ENCODE data around the gene GUCA2A.

The GUCA2A gene

GRCh38 chr1:42177541-42177981 lies 13.0 kb upstream of the GUCA2A start:
- TF ChIP-seq CTCF (IDR thresholded peaks at IDR 0.05; ENCODE audit: poor library complexity, severe bottlenecking): no peak
- Histone ChIP-seq H3K4me3 (ENCODE audit: severe bottlenecking) (no peak overlapping the region), H3K9me3 (ENCODE audit: severe bottlenecking) (no peaks in the 10 kb centered on the region), H3K27me3 (ENCODE audit: insufficient read depth, poor library complexity, severe bottlenecking) (no peaks in the 10 kb centered on the region), H3K27ac (ENCODE audit: poor library complexity, severe bottlenecking) (peak overlapping the region; percentile 27), H3K36me3 (ENCODE audit: low read depth) (peaks cover 14% of the 10 kb centered on the region; the same call in 1 of the 2 replicates), H3K4me1 (ENCODE audit: insufficient read depth, poor library complexity, severe bottlenecking) (peaks cover 29% of the 10 kb centered on the region)
- no peak for ATAC-seq (ENCODE audit: low read depth)
- DNase-seq (ENCODE audit: low spot score): no peak

GRCh38 chr1:42176902-42177519 lies 12.5 kb upstream of the GUCA2A start:
- Histone ChIP-seq H3K4me1 (ENCODE audit: insufficient read depth, poor library complexity, severe bottlenecking) (peaks cover 33% of the 10 kb centered on the region), H3K4me3 (ENCODE audit: severe bottlenecking) (no peak overlapping the region), H3K27ac (ENCODE audit: poor library complexity, severe bottlenecking) (peak overlapping the region; percentile 27), H3K36me3 (ENCODE audit: low read depth) (peaks cover 14% of the 10 kb centered on the region; the same call in 1 of the 2 replicates), H3K27me3 (ENCODE audit: insufficient read depth, poor library complexity, severe bottlenecking) (no peaks in the 10 kb centered on the region), H3K9me3 (ENCODE audit: severe bottlenecking) (no peaks in the 10 kb centered on the region)
- DNase-seq (ENCODE audit: low spot score) (no peak), ATAC-seq (ENCODE audit: low read depth) (peak; percentile 55; the same call in 2 of the 3 replicates)
- TF ChIP-seq CTCF (IDR thresholded peaks at IDR 0.05; ENCODE audit: poor library complexity, severe bottlenecking): peak; percentile 95

- H3K36me3 ChIP-seq (ENCODE audit: low read depth): peaks cover 3% of the 10 kb centered on the region; the same call in 1 of the 2 replicates
- peaks cover 33% of the 10 kb centered on the region for H3K4me1 ChIP-seq (ENCODE audit: insufficient read depth, poor library complexity, severe bottlenecking)
- DNase-seq (ENCODE audit: low spot score) (no peak), ATAC-seq (ENCODE audit: low read depth) (no peak)
- peak overlapping the region; percentile 83 for H3K27ac ChIP-seq (ENCODE audit: poor library complexity, severe bottlenecking)
- no peaks in the 10 kb centered on the region for H3K27me3 ChIP-seq (ENCODE audit: insufficient read depth, poor library complexity, severe bottlenecking)
- no peak overlapping the region for H3K4me3 ChIP-seq (ENCODE audit: severe bottlenecking)
- no peaks in the 10 kb centered on the region for H3K9me3 ChIP-seq (ENCODE audit: severe bottlenecking)
- no peak for TF ChIP-seq CTCF (IDR thresholded peaks at IDR 0.05; ENCODE audit: poor library complexity, severe bottlenecking)
Measured at GRCh38 chr1:42175314-42176054, 10.9 kb upstream of the GUCA2A start.

GRCh38 chr1:42173961-42174735 lies 9.6 kb upstream of the GUCA2A start:
- DNase-seq (ENCODE audit: low spot score) (no peak), ATAC-seq (ENCODE audit: low read depth) (peak; percentile 48)
- H3K4me3 ChIP-seq (ENCODE audit: severe bottlenecking): no peak overlapping the region
- H3K4me1 ChIP-seq (ENCODE audit: insufficient read depth, poor library complexity, severe bottlenecking): peaks cover 33% of the 10 kb centered on the region
- no peak for TF ChIP-seq CTCF (IDR thresholded peaks at IDR 0.05; ENCODE audit: poor library complexity, severe bottlenecking)
- peaks cover 1% of the 10 kb centered on the region; the same call in 1 of the 2 replicates for H3K36me3 ChIP-seq (ENCODE audit: low read depth)
- H3K27ac ChIP-seq (ENCODE audit: poor library complexity, severe bottlenecking): peak overlapping the region; percentile 83
- H3K9me3 ChIP-seq (ENCODE audit: severe bottlenecking): no peaks in the 10 kb centered on the region
- no peaks in the 10 kb centered on the region for H3K27me3 ChIP-seq (ENCODE audit: insufficient read depth, poor library complexity, severe bottlenecking)

Data from RWPE2 (cell line).